ENCODE data around the gene NUDT14.

Gene NUDT14

GRCh38 chr14:105192866-105193731 lies 12.0 kb upstream of the NUDT14 start:
- H3K27ac ChIP-seq (ENCODE audit: extremely low read depth, low read depth, low read length): no peak overlapping the region
- H3K9me3 ChIP-seq (ENCODE audit: control insufficient read depth, insufficient read depth, low read depth, low read length): no peaks in the 10 kb centered on the region
- no peaks in the 10 kb centered on the region for H3K4me1 ChIP-seq (ENCODE audit: control insufficient read depth, insufficient read depth, low read length)
- ChIA-PET CTCF (no interaction called here), POLR2A (no interaction called here)
- H3K4me3 ChIP-seq (ENCODE audit: low read depth, low read length): no peak overlapping the region
- TF ChIP-seq ZIC2 (tag by site-specific recombination; IDR thresholded peaks at IDR 0.05) (peak; percentile 53; the same call in 1 of the 2 replicates), GLIS1 (tag by site-specific recombination; IDR thresholded peaks at IDR 0.05) (peak; percentile 79), ZNF10 (tag by site-specific recombination; IDR thresholded peaks at IDR 0.05) (no peak), PRDM4 (tag by site-specific recombination; IDR thresholded peaks at IDR 0.05) (peak; percentile 67), ZFHX2 (tag by site-specific recombination; conservative IDR thresholded peaks at IDR 0.05) (0 out of 2 replicates have a peak, but pooled peaks have one; percentile 9), EGR2 (tag by site-specific recombination; IDR thresholded peaks at IDR 0.05; ENCODE audit: low read depth) (0 out of 2 replicates have a peak, but pooled peaks have one; percentile 5), MZF1 (tag by site-specific recombination; IDR thresholded peaks at IDR 0.05; ENCODE audit: borderline replicate concordance) (no peak), ZNF645 (tag by site-specific recombination; IDR thresholded peaks at IDR 0.05) (no peak), ZNF600 (tag by site-specific recombination; IDR thresholded peaks at IDR 0.05) (peak; percentile 58)
- no peaks in the 10 kb centered on the region for H3K36me3 ChIP-seq (ENCODE audit: control insufficient read depth in 2 of 2, insufficient read depth in 1 of 2, low read length in 2 of 2)

GRCh38 chr14:105187935-105188524 lies 6.9 kb upstream of the NUDT14 start:
- H3K4me1 ChIP-seq (ENCODE audit: control insufficient read depth, insufficient read depth, low read length): no peaks in the 10 kb centered on the region
- CTCF ChIA-PET: interaction anchor here (0.5 to 1.7 kb wide), 5 partner anchors 15 to 341 kb away, joined by 3 to 5 read pairs (median 3); no protein-coding TSS in a partner anchor
- H3K9me3 ChIP-seq (ENCODE audit: control insufficient read depth, insufficient read depth, low read depth, low read length): no peaks in the 10 kb centered on the region
- TF ChIP-seq IKZF3 (tag by site-specific recombination; IDR thresholded peaks at IDR 0.05): no peak
- no peak for TF ChIP-seq ZNF660 (tag by site-specific recombination; IDR thresholded peaks at IDR 0.05)
- TF ChIP-seq SP3 (tag by site-specific recombination; IDR thresholded peaks at IDR 0.05): no peak
- TF ChIP-seq INSM2 (tag by site-specific recombination; IDR thresholded peaks at IDR 0.05): no peak
- TF ChIP-seq ZSCAN23 (tag by site-specific recombination; IDR thresholded peaks at IDR 0.05): no peak
- no peak for TF ChIP-seq KLF7 (tag by site-specific recombination; IDR thresholded peaks at IDR 0.05; ENCODE audit: borderline replicate concordance)
- TF ChIP-seq TRIM28 (IDR thresholded peaks at IDR 0.05; ENCODE audit: borderline replicate concordance, low read length): peak; percentile 85; the same call in 1 of the 2 replicates
- TF ChIP-seq ZNF140 (tag by site-specific recombination; IDR thresholded peaks at IDR 0.05): no peak
- TF ChIP-seq PBX3 (CRISPR knock-in tag; IDR thresholded peaks at IDR 0.05): no peak
- TF ChIP-seq ZNF777 (tag by site-specific recombination; IDR thresholded peaks at IDR 0.05; ENCODE audit: borderline replicate concordance): no peak
- TF ChIP-seq ZNF2 (tag by site-specific recombination; IDR thresholded peaks at IDR 0.05): no peak
- no peak for TF ChIP-seq ZNF398 (tag by site-specific recombination; IDR thresholded peaks at IDR 0.05)
- no peak for TF ChIP-seq YY2 (tag by site-specific recombination; IDR thresholded peaks at IDR 0.05)
- TF ChIP-seq ZNF654 (tag by site-specific recombination; IDR thresholded peaks at IDR 0.05; ENCODE audit: low read depth): peak; percentile 40
- POLR2A ChIA-PET: no interaction called here
- no peak overlapping the region for H3K4me3 ChIP-seq (ENCODE audit: low read depth, low read length)
- no peak overlapping the region for H3K27ac ChIP-seq (ENCODE audit: extremely low read depth, low read depth, low read length)
- no peaks in the 10 kb centered on the region for H3K36me3 ChIP-seq (ENCODE audit: control insufficient read depth in 2 of 2, insufficient read depth in 1 of 2, low read length in 2 of 2)

Measured in HEK293 (cell line).